GM23338 (cell line): Measurements from ENCODE around the gene PGF. TPM values are rescaled to one million over a fixed set of nuclear protein-coding genes. Genes with fewer than 3 reads are reported as not detected.

Experiments used
- ATAC-seq: fragments of 200-7000 bp; cut with Tn5 transposase; 3 replicates; pipeline ENCODE4 v1.9.1; 2020
- DNase-seq: peaks from one replicate; pipeline ENCODE4 v3.0.0-alpha.2; 2015; ENCODE audit warnings: low spot score
- H2AFZ ChIP-seq: fragments of 200-600 bp; sonication (generic); 2 replicates; pipeline ENCODE4 v1.8.0; 2016; ENCODE audit warnings: antibody characterized with exemption, mild to moderate bottlenecking, moderate library complexity
- H3F3A ChIP-seq: fragments of 200-600 bp; sonication (generic); replicated peaks from 2 replicates; pipeline ENCODE4 v1.8.0; 2017; ENCODE audit warnings: antibody characterized with exemption, mixed run types, low read depth
- H3K27ac ChIP-seq: fragments of 200-600 bp; sonication (generic); 2 replicates; pipeline ENCODE4 v1.6.1; 2016; ENCODE audit warnings: low read depth
- H3K27me3 ChIP-seq: fragments of 200-600 bp; sonication (generic); 2 replicates; pipeline ENCODE4 v1.8.0; 2016; ENCODE audit warnings: mild to moderate bottlenecking, mixed run types, moderate library complexity; ENCODE audit not compliant: insufficient read depth
- H3K36me3 ChIP-seq: fragments of 200-600 bp; sonication (generic); 2 replicates; pipeline ENCODE4 v1.8.0; 2016; ENCODE audit warnings: mild to moderate bottlenecking; ENCODE audit not compliant: insufficient read depth
- H3K4me1 ChIP-seq: fragments of 200-600 bp; sonication (generic); 2 replicates; pipeline ENCODE4 v1.8.0; 2016; ENCODE audit warnings: mild to moderate bottlenecking, moderate library complexity; ENCODE audit not compliant: insufficient read depth
- H3K4me2 ChIP-seq: fragments of 200-600 bp; sonication (generic); 2 replicates; pipeline ENCODE4 v1.7.1; 2017; ENCODE audit warnings: mixed run types
- H3K4me3 ChIP-seq: fragments of 200-600 bp; sonication (generic); 2 replicates; pipeline ENCODE4 v1.6.1; 2016; ENCODE audit warnings: mixed run types
- H3K79me2 ChIP-seq: fragments of 200-600 bp; sonication (generic); replicated peaks from 2 replicates; pipeline ENCODE4 v1.8.0; 2017; ENCODE audit warnings: mild to moderate bottlenecking; ENCODE audit not compliant: insufficient read depth
- H3K9me2 ChIP-seq: fragments of 200-600 bp; sonication (generic); 2 replicates; pipeline ENCODE4 v1.8.0; 2017; ENCODE audit not compliant: insufficient read depth
- H4K20me1 ChIP-seq: fragments of 200-600 bp; sonication (generic); replicated peaks from 2 replicates; pipeline ENCODE4 v1.8.0; 2017; ENCODE audit warnings: mild to moderate bottlenecking; ENCODE audit not compliant: insufficient read depth
- H3K27ac Mint-ChIP-seq: 2 replicates; pipeline ENCODE4 v1.8.0; 2020; ENCODE audit warnings: inconsistent platforms, mild to moderate bottlenecking, moderate library complexity, mixed read lengths
- H3K27me3 Mint-ChIP-seq: 3 replicates; pipeline ENCODE4 v1.8.0; 2022; ENCODE audit warnings: low read depth, mild to moderate bottlenecking, moderate library complexity, mixed read lengths, inconsistent platforms; ENCODE audit not compliant: insufficient read depth, poor library complexity
- H3K36me3 Mint-ChIP-seq: 3 replicates; pipeline ENCODE4 v1.8.0; 2021; ENCODE audit warnings: low read depth, mild to moderate bottlenecking, inconsistent platforms, moderate library complexity, mixed read lengths
- H3K4me1 Mint-ChIP-seq: 3 replicates; pipeline ENCODE4 v1.8.0; 2020; ENCODE audit warnings: mild to moderate bottlenecking, inconsistent platforms, mixed read lengths
- H3K4me3 Mint-ChIP-seq: 3 replicates; pipeline ENCODE4 v1.8.0; 2021; ENCODE audit warnings: moderate library complexity, mild to moderate bottlenecking, inconsistent platforms, mixed read lengths
- H3K9me3 Mint-ChIP-seq: 3 replicates; pipeline ENCODE4 v1.8.0; 2020; ENCODE audit warnings: moderate library complexity, mild to moderate bottlenecking, inconsistent platforms, mixed read lengths
- CREB1 ChIP-seq: fragments of 250-450 bp; sonication (Bioruptor Pico); IDR thresholded peaks from 2 replicates; pipeline ENCODE4 v1.5.0; 2020; ENCODE audit warnings: low read depth, mild to moderate bottlenecking, moderate library complexity
- CTCF ChIP-seq, 2 experiments: fragments of 200-600 bp in 1 of 2; sonication (generic) in 1 of 2; conservative IDR thresholded peaks; 2 replicates each; pipeline versions ENCODE4 v1.5.1 to v1.6.1; 2016 to 2017; ENCODE audit warnings: antibody characterized with exemption in 2 of 2, low read depth in 2 of 2, mild to moderate bottlenecking in 2 of 2, moderate library complexity in 1 of 2
- ETS1 ChIP-seq: IDR thresholded peaks from 2 replicates; pipeline ENCODE4 v1.6.1; 2016; ENCODE audit warnings: antibody characterized with exemption
- EZH2 ChIP-seq: fragments of 200-600 bp; sonication (generic); IDR thresholded peaks from one replicate; pipeline ENCODE4 v1.8.0; 2017; ENCODE audit warnings: antibody characterized with exemption, mild to moderate bottlenecking, low read depth; ENCODE audit not compliant: unreplicated experiment
- EZH2phosphoT487 ChIP-seq: fragments of 200-600 bp; sonication (generic); IDR thresholded peaks from one replicate; pipeline ENCODE4 v1.8.1; 2018; ENCODE audit warnings: antibody characterized with exemption; ENCODE audit not compliant: unreplicated experiment
- JUNB ChIP-seq: IDR thresholded peaks from one replicate; pipeline ENCODE4 v1.6.1; 2016; ENCODE audit warnings: antibody characterized with exemption; ENCODE audit not compliant: unreplicated experiment
- NANOG ChIP-seq: IDR thresholded peaks from 2 replicates; pipeline ENCODE4 v1.6.1; 2016; ENCODE audit warnings: antibody characterized with exemption, borderline replicate concordance
- POLR2AphosphoS5 ChIP-seq: IDR thresholded peaks from 2 replicates; pipeline ENCODE4 v1.6.1; 2016; ENCODE audit warnings: antibody characterized with exemption, low read depth
- REST ChIP-seq: IDR thresholded peaks from one replicate; pipeline ENCODE4 v1.6.1; 2018; ENCODE audit warnings: antibody characterized with exemption; ENCODE audit not compliant: unreplicated experiment
- STAT1 ChIP-seq: IDR thresholded peaks from one replicate; pipeline ENCODE4 v1.6.1; 2016; ENCODE audit warnings: antibody characterized with exemption; ENCODE audit not compliant: unreplicated experiment
- ZNF114 ChIP-seq: fragments of 250-450 bp; sonication (Bioruptor Pico); IDR thresholded peaks from 2 replicates; pipeline ENCODE4 v1.5.0; 2020; ENCODE audit warnings: mild to moderate bottlenecking, moderate library complexity
- ZNF331 ChIP-seq: fragments of 250-450 bp; sonication (Bioruptor Pico); IDR thresholded peaks from 2 replicates; pipeline ENCODE4 v1.5.0; 2020; ENCODE audit warnings: low read depth, mild to moderate bottlenecking, moderate library complexity
- ZNF462 ChIP-seq: fragments of 250-450 bp; sonication (Bioruptor Pico); IDR thresholded peaks from 2 replicates; pipeline ENCODE4 v1.5.0; 2020; ENCODE audit warnings: mild to moderate bottlenecking, moderate library complexity
- polyA plus RNA-seq: library from polyadenylated mRNA; unstranded; fragments of >200 nt; fragmentation: Nextera tagmentation; extraction: Ambion mirVana; gene quantifications from 2 replicates; pipeline ENCODE4 v1.2.1, GENCODE V29; 2016
- total RNA-seq: library from RNA; depleted of rRNA; stranded (reverse); fragments of >200 nt; shearing (Covaris generic); gene quantifications from 2 replicates; pipeline ENCODE4 v1.2.3, GENCODE V29; 2014

The PGF gene
- total and polyA plus RNA-seq, 2 experiments from 2014 or later = 2.9 to 6.3 TPM

GRCh38 chr14:74961238-74961911, 6.0 kb upstream of the PGF start:
- TF ChIP-seq STAT1 (no peak), JUNB (no peak), ZNF331 (no peak), EZH2phosphoT487 (no peak), REST (no peak), CTCF (conservative IDR thresholded peaks at IDR 0.05; ENCODE audit: low read depth in 2 of 2) (no peak), ZNF114 (CRISPR knock-in tag) (no peak), ETS1 (no peak), CREB1 (CRISPR knock-in tag) (no peak), POLR2AphosphoS5 (no peak), ZNF462 (no peak), NANOG (no peak), EZH2 (no peak)
- Mint-ChIP-seq H3K27ac (no peak overlapping the region), H3K4me3 (no peak overlapping the region; the same call in 2 of the 3 replicates), H3K27me3 (peaks cover 15% of the 10 kb centered on the region), H3K4me1 (peaks cover 15% of the 10 kb centered on the region), H3K9me3 (no peaks in the 10 kb centered on the region), H3K36me3 (no peaks in the 10 kb centered on the region; the same call in 2 of the 3 replicates)
- no peak overlapping the region for H3K27ac ChIP-seq
- H3F3A ChIP-seq = no peaks in the 10 kb centered on the region; the same call in 1 of the 2 replicates
- H4K20me1 ChIP-seq = no peaks in the 10 kb centered on the region
- H3K36me3 ChIP-seq = no peaks in the 10 kb centered on the region
- ATAC-seq (no peak), DNase-seq (no peak)
- H2AFZ ChIP-seq = no peak overlapping the region
- 0 out of 2 replicates have a peak, but pooled peaks cover 2% of the 10 kb centered on the region for H3K27me3 ChIP-seq
- H3K4me1 ChIP-seq = no peaks in the 10 kb centered on the region; the same call in 1 of the 2 replicates
- no peak overlapping the region for H3K4me3 ChIP-seq
- no peaks in the 10 kb centered on the region for H3K79me2 ChIP-seq
- no peak overlapping the region for H3K4me2 ChIP-seq
- H3K9me2 ChIP-seq = no peaks in the 10 kb centered on the region
